Thymus (tissue), 2 donors: Measurements from ENCODE around the gene IFNL4. TPM values are rescaled to one million over a fixed set of nuclear protein-coding genes. Genes with fewer than 3 reads are reported as not detected.

ENCODE experiments used
- polyA plus RNA-seq: library from polyadenylated mRNA; stranded (reverse); fragments of 200-250 nt; gene quantifications from one replicate; pipeline ENCODE4 v1.2.3, GENCODE V29; 2013
- total RNA-seq: library from RNA; stranded (reverse); fragments of 120-200 nt; gene quantifications from one replicate; pipeline ENCODE4 v1.2.4, GENCODE V29; 2013
- donor health status: healthy.

The IFNL4 gene
- total and polyA plus RNA-seq, 2 donors: 0.05 TPM; not detected in 1

Other genes with a start within 250 kb of the IFNL4 start
- 2.6 TPM for gene FBXO27, start 216.3 kb downstream of the IFNL4 start, total RNA-seq
- gene FBXO27, start 216.3 kb downstream of the IFNL4 start, polyA plus RNA-seq: 9.0 TPM
- gene ACP7, start 164.5 kb downstream of the IFNL4 start, total RNA-seq: under 0.01 TPM
- 0.11 TPM for gene ACP7, start 164.5 kb downstream of the IFNL4 start, polyA plus RNA-seq
- 1.9 TPM for gene PAK4, start 123.1 kb downstream of the IFNL4 start, total RNA-seq
- gene PAK4, start 123.1 kb downstream of the IFNL4 start, polyA plus RNA-seq: 14.4 TPM
- gene NCCRP1, start 51.9 kb downstream of the IFNL4 start, total RNA-seq: 2.1 TPM
- gene NCCRP1, start 51.9 kb downstream of the IFNL4 start, polyA plus RNA-seq: 13.2 TPM
- not detected for gene SYCN, start 44.6 kb downstream of the IFNL4 start, total RNA-seq
- gene SYCN, start 44.6 kb downstream of the IFNL4 start, polyA plus RNA-seq: not detected
- gene IFNL3, start 3.9 kb downstream of the IFNL4 start, total RNA-seq: not detected
- 0.07 TPM for gene IFNL3, start 3.9 kb downstream of the IFNL4 start, polyA plus RNA-seq
- gene IFNL2, start 19.5 kb upstream of the IFNL4 start, total RNA-seq: 0.14 TPM
- 0.07 TPM for gene IFNL2, start 19.5 kb upstream of the IFNL4 start, polyA plus RNA-seq
- not detected for gene IFNL1, start 47.6 kb upstream of the IFNL4 start, total RNA-seq
- gene IFNL1, start 47.6 kb upstream of the IFNL4 start, polyA plus RNA-seq: 0.21 TPM
- gene LRFN1, start 72.0 kb upstream of the IFNL4 start, total RNA-seq: 0.42 TPM
- 2.6 TPM for gene LRFN1, start 72.0 kb upstream of the IFNL4 start, polyA plus RNA-seq
- 519 TPM for gene GMFG, start 87.2 kb upstream of the IFNL4 start, total RNA-seq
- 531 TPM for gene GMFG, start 87.2 kb upstream of the IFNL4 start, polyA plus RNA-seq
- gene SAMD4B, start 93.6 kb upstream of the IFNL4 start, total RNA-seq: 11.7 TPM
- 64.9 TPM for gene SAMD4B, start 93.6 kb upstream of the IFNL4 start, polyA plus RNA-seq
- 33.4 TPM for gene PAF1, start 142.2 kb upstream of the IFNL4 start, total RNA-seq
- 40.1 TPM for gene PAF1, start 142.2 kb upstream of the IFNL4 start, polyA plus RNA-seq
- gene MED29, start 142.5 kb upstream of the IFNL4 start, total RNA-seq: 15.8 TPM
- 27.8 TPM for gene MED29, start 142.5 kb upstream of the IFNL4 start, polyA plus RNA-seq
- 15.8 TPM for gene ZFP36, start 158.0 kb upstream of the IFNL4 start, total RNA-seq
- 250 TPM for gene ZFP36, start 158.0 kb upstream of the IFNL4 start, polyA plus RNA-seq
- gene PLEKHG2, start 163.8 kb upstream of the IFNL4 start, total RNA-seq: 13.0 TPM
- gene PLEKHG2, start 163.8 kb upstream of the IFNL4 start, polyA plus RNA-seq: 30.8 TPM
- gene RPS16, start 187.1 kb upstream of the IFNL4 start, total RNA-seq: 788 TPM
- 3,143 TPM for gene RPS16, start 187.1 kb upstream of the IFNL4 start, polyA plus RNA-seq
- gene SUPT5H, start 196.7 kb upstream of the IFNL4 start, total RNA-seq: 39.0 TPM
- gene SUPT5H, start 196.7 kb upstream of the IFNL4 start, polyA plus RNA-seq: 203 TPM
- gene TIMM50, start 232.0 kb upstream of the IFNL4 start, total RNA-seq: 49.3 TPM
- gene TIMM50, start 232.0 kb upstream of the IFNL4 start, polyA plus RNA-seq: 44.0 TPM